Amygdala (tissue), 56 donors: ENCODE data around the gene NXPH3.

Experiments
- DNase-seq, 56 donors: peaks; one replicate each; lab custom pipeline; 2025; lab: John Stamatoyannopoulos, UW

The NXPH3 gene

GRCh38 chr17:49588726-49589576 lies 13.3 kb downstream of the NXPH3 start:
- DNase-seq, result no peak

DNA sequence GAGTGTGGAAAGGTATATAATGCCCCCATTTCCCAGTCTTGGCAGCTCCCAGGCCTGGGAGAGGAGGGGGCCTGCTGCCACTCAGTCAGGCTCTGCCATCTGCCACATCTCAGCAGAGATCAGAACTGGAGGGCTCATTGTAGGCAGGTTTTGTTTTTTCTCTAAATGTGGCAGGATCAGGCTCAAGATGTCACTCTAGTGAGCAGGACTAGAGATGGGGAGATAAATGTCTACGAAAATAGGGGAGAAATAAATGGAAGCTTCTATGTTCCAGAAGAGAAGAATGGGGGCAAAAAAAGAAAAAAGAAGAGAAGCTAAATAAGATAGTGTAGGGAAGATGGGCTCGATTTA lies 13.9 kb downstream of the NXPH3 start:
- no peak for DNase-seq

GRCh38 chr17:49590874-49591273 lies 15.2 kb downstream of the NXPH3 start:
- no peak for DNase-seq

- DNase-seq, result no peak
Observed at GRCh38 chr17:49592263-49592662, 16.6 kb downstream of the NXPH3 start.

- DNase-seq, result no peak
Observed at GRCh38 chr17:49595328-49595727, 19.7 kb downstream of the NXPH3 start.

- no peak for DNase-seq
Observed at GRCh38 chr17:49595980-49596379, 20.3 kb downstream of the NXPH3 start.

- no peak for DNase-seq
Observed at GRCh38 chr17:49596613-49597244, 21.1 kb downstream of the NXPH3 start.

- DNase-seq, result no peak
Observed at GRCh38 chr17:49597436-49597835, 21.8 kb downstream of the NXPH3 start.

DNA sequence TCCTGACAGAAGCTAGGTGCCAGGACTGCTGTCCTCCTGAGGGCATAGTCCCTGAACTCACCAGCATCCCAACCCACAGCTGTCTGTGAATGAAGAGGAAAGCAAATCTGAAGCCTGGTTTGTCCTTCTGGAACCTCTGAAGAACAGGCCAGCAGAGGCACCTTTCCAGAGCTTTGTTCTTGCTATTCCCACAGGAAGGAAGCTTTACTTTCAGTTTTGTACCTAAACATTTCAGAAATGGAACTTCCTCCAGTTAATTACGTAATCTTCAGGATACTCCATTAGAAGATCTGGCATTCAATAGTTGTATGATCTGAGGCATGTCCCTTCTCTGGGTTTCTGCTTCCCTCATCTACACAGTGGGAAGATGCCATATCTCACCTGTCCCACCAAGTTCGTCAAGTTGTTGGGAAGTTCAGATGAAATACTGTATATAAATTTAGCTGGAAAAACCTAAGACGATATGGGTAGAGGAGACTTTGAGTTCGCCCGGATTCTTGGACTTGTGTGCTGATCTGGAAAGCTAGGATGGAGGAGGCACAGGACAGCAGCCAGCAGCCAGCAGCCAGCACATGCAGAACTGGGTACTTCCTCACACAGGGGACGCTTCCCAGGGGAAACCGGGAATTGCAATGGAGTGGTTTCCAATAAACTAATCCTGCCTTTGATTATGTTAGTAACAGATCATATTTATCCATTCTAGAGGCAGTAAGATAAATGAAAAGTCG lies 22.4 kb downstream of the NXPH3 start:
- DNase-seq, result no peak

DNA sequence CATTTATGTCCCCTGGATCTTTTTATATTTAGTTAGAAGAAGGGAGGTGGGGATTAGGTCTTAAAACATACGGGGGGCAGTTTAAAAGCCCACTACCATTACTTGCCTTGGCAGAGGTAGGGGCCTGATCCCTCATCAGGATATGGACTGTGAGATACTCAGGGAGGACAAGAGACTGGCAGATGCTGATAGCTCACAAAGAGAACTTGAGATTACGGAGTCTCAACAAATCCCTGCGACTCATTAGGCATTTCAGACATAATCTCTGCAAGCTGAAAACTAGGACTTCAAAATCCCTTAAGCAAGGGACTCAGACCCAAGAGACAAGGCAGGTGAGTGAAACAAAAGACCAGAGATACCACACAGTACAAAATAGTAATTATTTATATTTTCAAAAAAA lies 23.2 kb downstream of the NXPH3 start:
- no peak for DNase-seq

DNA sequence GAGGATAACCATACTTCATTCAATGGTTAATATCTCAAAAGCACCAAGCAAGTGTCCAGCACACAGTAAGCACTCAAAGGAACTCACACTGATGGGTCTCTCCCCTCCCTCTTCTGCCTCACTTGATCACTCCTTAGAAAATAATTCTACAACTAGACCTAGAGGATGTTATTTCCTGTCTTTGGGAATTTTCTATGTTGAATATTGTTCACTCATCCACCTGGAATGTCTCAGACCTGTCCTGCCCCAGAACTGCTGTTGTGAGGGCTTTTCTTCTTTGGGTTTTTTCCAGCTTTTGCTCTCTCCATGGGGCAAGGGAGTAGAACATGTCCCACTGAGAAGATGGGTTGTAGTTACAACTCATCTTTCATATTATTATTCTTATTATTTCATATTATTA lies 25.3 kb downstream of the NXPH3 start:
- no peak for DNase-seq

- DNase-seq, result no peak
Observed at GRCh38 chr17:49602783-49603182, 27.1 kb downstream of the NXPH3 start.

DNA sequence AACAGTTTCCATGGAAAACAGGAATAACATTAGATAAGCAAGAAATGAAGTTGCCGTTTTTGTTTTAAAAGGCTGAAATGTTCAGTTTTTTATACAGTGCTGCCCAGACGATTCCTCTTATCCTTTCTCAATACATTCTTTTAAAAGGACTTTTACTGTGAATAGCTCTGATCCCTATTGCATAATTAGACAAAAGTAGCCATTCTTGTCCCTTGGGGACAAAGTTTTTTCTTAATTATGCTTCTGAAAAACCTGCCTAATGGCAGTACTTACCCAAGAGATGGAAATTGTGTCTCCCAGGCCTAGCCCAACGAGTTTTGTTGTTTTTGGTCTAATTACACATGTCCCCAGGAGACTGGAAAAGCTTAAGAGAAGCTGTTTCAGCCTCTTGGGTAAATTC lies 27.6 kb downstream of the NXPH3 start:
- no peak for DNase-seq

DNA sequence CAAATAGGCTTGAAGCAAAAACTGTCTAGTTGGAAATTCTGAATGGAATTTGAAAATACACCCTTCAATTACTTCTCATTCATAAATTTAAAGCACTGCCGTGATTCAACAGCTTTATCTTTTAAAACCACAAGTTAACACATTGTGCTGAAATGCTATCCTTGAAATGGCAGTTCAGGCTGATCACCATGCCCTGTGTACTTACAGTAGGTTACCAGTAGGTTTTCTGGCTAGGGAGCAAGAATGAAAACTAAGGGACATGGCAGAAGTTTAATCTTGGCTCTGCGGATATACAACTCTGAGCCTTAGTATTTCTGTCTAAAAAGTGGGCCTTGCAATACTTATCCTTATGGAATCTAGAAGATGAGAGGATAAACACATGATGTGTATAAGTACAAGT lies 28.0 kb downstream of the NXPH3 start:
- DNase-seq, result no peak

- DNase-seq, result no peak
Observed at GRCh38 chr17:49604314-49604869, 28.7 kb downstream of the NXPH3 start.

- no peak for DNase-seq
Observed at GRCh38 chr17:49610883-49611584, 35.4 kb downstream of the NXPH3 start.

- no peak for DNase-seq
Observed at GRCh38 chr17:49612726-49613125, 37.1 kb downstream of the NXPH3 start.

DNA sequence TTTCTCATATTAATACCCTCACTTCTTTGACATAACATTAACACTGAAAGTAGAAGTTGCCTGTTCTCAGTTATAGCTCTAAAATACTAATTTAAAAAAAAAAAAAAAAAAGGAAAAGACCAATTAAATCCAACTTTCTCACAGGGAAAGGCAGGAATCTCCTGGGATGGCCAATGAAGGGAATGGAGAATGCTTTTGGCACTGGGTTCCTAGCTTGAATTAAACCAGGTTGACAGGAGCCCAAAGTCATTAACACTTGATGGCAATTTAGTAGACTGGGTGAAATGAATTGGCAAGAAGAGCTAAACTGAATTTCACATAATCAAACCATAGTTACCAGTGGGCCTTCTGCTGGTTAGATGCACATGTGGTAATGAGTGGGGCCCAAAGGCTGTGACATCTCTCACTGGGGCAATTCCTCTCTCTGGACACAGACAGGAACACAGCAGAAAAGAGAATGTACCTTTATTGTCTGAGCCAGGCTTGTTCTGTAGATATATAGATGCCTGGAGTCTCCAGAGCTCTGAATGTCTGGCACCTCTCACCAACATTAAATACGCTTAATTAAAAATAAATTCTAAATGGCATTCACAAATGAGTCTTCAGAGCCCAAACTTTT lies 37.6 kb downstream of the NXPH3 start:
- no peak for DNase-seq

- peak in 4 of 56 donors; percentile 1 to 7 (median 6) for DNase-seq
Observed at GRCh38 chr17:49616086-49616485, 40.4 kb downstream of the NXPH3 start.

- DNase-seq, result peak in 9 of 56 donors; percentile 2 to 38 (median 11)
Observed at GRCh38 chr17:49616601-49617131, 41.0 kb downstream of the NXPH3 start.
